ENCODE data around the gene POLR2J3.
"Not testable (repeated sequence)": the region's sequence is repeated elsewhere in the genome, so short reads cannot be mapped to it uniquely, and the experiment has no call there.

- not testable (repeated sequence) for TF ChIP-seq CTCF (IDR thresholded peaks at IDR 0.05; ENCODE audit: extremely low read depth in 1 of 2, insufficient read depth in 1 of 2, low read depth in 1 of 2, low read length in 2 of 2); POLR2A (IDR thresholded peaks at IDR 0.05; ENCODE audit: low read depth, low read length)
These were observed 5.2 kb upstream of the POLR2J3 start for GRCh38 chr7:102577315-102578240.
